ENCODE measurements around the gene PTK6.

Gene PTK6

DNA sequence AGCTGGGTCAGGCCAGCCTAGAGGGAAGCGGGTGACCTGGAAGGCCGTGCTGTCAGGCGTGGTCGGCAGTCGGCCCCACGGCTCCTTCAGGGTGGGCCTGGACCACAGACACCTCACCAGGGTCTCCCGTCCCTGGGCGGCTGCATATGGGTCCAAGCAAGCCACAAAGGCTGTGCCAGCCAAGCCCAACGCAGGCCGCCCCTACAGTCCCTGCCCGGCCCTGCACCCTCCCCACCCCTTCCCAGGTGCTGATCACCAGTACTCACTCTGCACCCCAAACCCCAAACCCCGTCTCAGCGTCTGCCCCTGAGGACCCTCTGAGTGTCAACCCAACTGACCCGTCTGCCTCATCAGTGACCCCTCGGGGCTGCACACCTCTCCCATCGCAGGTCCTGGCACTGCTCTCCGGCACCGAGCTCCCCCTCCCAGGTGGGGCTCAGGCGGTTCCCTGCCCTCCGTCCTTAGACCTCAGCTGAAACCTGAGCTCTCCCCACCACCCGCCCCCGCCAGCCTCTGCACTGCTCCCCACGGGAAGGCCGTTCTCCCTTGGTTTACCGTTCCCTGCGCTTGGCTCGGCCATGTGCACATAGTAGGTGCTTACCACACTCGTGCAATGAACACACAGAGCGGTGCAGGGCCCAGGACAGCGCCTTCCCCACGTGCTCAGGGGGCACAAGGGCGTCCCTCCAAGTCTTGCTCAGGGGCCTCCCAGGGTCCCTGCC is 18.1 kb downstream of the PTK6 start:
- no peak for ATAC-seq
- no peak for TF ChIP-seq ZFP30 (CRISPR knock-in tag; IDR thresholded peaks at IDR 0.05)

DNA sequence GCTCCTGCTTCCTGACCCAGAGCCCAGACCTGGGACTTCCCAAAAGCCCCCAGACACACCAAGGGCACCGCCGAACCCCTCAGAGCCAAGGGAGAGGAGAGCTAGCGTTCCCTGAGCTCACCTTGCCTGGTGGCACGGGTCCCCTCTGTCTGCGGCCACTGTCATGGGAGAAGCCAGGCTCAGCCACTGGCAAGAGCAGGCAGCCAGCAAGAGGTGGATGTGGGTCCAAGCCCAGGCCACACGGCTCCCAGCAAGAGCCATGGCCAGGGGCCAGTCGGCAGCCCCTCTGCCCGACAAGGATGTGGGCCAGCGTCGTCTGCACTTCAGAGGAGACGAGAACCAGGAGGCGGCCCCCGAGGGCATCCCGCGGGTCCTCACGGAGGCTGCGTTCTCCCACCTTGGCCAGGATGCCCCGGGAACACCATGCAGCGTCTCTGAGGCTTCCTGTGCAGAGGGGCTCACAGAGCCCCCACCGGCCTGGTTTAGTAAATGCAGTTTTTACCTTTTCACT is 18.8 kb downstream of the PTK6 start:
- ATAC-seq: no peak
- TF ChIP-seq, protein P1, sequence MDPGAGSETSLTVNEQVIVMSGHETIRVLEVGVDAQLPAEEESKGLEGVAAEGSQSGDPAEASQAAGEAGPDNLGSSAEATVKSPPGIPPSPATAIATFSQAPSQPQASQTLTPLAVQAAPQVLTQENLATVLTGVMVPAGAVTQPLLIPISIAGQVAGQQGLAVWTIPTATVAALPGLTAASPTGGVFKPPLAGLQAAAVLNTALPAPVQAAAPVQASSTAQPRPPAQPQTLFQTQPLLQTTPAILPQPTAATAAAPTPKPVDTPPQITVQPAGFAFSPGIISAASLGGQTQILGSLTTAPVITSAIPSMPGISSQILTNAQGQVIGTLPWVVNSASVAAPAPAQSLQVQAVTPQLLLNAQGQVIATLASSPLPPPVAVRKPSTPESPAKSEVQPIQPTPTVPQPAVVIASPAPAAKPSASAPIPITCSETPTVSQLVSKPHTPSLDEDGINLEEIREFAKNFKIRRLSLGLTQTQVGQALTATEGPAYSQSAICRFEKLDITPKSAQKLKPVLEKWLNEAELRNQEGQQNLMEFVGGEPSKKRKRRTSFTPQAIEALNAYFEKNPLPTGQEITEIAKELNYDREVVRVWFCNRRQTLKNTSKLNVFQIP (CRISPR knock-in tag; IDR thresholded peaks at IDR 0.05; ENCODE audit: borderline replicate concordance, low read depth): no peak
- TF ChIP-seq ZC3H10 (CRISPR knock-in tag; IDR thresholded peaks at IDR 0.05): no peak
- TF ChIP-seq BACH2 (CRISPR knock-in tag; IDR thresholded peaks at IDR 0.05; ENCODE audit: borderline replicate concordance): no peak
- TF ChIP-seq, protein P2, sequence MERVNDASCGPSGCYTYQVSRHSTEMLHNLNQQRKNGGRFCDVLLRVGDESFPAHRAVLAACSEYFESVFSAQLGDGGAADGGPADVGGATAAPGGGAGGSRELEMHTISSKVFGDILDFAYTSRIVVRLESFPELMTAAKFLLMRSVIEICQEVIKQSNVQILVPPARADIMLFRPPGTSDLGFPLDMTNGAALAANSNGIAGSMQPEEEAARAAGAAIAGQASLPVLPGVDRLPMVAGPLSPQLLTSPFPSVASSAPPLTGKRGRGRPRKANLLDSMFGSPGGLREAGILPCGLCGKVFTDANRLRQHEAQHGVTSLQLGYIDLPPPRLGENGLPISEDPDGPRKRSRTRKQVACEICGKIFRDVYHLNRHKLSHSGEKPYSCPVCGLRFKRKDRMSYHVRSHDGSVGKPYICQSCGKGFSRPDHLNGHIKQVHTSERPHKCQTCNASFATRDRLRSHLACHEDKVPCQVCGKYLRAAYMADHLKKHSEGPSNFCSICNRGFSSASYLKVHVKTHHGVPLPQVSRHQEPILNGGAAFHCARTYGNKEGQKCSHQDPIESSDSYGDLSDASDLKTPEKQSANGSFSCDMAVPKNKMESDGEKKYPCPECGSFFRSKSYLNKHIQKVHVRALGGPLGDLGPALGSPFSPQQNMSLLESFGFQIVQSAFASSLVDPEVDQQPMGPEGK (CRISPR knock-in tag; IDR thresholded peaks at IDR 0.05; ENCODE audit: borderline replicate concordance): no peak
- no peak for TF ChIP-seq ZNF70 (CRISPR knock-in tag; IDR thresholded peaks at IDR 0.05)
- TF ChIP-seq, protein P3, sequence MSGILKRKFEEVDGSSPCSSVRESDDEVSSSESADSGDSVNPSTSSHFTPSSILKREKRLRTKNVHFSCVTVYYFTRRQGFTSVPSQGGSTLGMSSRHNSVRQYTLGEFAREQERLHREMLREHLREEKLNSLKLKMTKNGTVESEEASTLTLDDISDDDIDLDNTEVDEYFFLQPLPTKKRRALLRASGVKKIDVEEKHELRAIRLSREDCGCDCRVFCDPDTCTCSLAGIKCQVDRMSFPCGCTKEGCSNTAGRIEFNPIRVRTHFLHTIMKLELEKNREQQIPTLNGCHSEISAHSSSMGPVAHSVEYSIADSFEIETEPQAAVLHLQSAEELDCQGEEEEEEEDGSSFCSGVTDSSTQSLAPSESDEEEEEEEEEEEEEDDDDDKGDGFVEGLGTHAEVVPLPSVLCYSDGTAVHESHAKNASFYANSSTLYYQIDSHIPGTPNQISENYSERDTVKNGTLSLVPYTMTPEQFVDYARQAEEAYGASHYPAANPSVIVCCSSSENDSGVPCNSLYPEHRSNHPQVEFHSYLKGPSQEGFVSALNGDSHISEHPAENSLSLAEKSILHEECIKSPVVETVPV (CRISPR knock-in tag; IDR thresholded peaks at IDR 0.05): no peak
- TF ChIP-seq ISL1 (CRISPR knock-in tag; IDR thresholded peaks at IDR 0.05): no peak
- TF ChIP-seq, protein P4, sequence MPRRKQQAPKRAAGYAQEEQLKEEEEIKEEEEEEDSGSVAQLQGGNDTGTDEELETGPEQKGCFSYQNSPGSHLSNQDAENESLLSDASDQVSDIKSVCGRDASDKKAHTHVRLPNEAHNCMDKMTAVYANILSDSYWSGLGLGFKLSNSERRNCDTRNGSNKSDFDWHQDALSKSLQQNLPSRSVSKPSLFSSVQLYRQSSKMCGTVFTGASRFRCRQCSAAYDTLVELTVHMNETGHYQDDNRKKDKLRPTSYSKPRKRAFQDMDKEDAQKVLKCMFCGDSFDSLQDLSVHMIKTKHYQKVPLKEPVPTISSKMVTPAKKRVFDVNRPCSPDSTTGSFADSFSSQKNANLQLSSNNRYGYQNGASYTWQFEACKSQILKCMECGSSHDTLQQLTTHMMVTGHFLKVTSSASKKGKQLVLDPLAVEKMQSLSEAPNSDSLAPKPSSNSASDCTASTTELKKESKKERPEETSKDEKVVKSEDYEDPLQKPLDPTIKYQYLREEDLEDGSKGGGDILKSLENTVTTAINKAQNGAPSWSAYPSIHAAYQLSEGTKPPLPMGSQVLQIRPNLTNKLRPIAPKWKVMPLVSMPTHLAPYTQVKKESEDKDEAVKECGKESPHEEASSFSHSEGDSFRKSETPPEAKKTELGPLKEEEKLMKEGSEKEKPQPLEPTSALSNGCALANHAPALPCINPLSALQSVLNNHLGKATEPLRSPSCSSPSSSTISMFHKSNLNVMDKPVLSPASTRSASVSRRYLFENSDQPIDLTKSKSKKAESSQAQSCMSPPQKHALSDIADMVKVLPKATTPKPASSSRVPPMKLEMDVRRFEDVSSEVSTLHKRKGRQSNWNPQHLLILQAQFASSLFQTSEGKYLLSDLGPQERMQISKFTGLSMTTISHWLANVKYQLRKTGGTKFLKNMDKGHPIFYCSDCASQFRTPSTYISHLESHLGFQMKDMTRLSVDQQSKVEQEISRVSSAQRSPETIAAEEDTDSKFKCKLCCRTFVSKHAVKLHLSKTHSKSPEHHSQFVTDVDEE (CRISPR knock-in tag; IDR thresholded peaks at IDR 0.05): no peak
- no peak for TF ChIP-seq ESRRG (CRISPR knock-in tag; IDR thresholded peaks at IDR 0.05)
- TF ChIP-seq ZNF565 (CRISPR knock-in tag; conservative IDR thresholded peaks at IDR 0.05; ENCODE audit: low read depth): no peak
- TF ChIP-seq ZNF8 (CRISPR knock-in tag; IDR thresholded peaks at IDR 0.05): no peak
- TF ChIP-seq ZFP30 (CRISPR knock-in tag; IDR thresholded peaks at IDR 0.05): no peak
- no peak for TF ChIP-seq SNAI2 (CRISPR knock-in tag; IDR thresholded peaks at IDR 0.05)
- TF ChIP-seq, protein P5, sequence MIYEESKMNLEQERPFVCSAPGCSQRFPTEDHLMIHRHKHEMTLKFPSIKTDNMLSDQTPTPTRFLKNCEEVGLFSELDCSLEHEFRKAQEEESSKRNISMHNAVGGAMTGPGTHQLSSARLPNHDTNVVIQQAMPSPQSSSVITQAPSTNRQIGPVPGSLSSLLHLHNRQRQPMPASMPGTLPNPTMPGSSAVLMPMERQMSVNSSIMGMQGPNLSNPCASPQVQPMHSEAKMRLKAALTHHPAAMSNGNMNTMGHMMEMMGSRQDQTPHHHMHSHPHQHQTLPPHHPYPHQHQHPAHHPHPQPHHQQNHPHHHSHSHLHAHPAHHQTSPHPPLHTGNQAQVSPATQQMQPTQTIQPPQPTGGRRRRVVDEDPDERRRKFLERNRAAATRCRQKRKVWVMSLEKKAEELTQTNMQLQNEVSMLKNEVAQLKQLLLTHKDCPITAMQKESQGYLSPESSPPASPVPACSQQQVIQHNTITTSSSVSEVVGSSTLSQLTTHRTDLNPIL (CRISPR knock-in tag; IDR thresholded peaks at IDR 0.05; ENCODE audit: low read depth): no peak
- no peak for TF ChIP-seq OSR1 (CRISPR knock-in tag; IDR thresholded peaks at IDR 0.05)
- TF ChIP-seq PPARA (CRISPR knock-in tag; IDR thresholded peaks at IDR 0.05; ENCODE audit: borderline replicate concordance): no peak
- no peak for TF ChIP-seq ARNTL (CRISPR knock-in tag; IDR thresholded peaks at IDR 0.05; ENCODE audit: borderline replicate concordance, low read depth)
- TF ChIP-seq CSDC2 (CRISPR knock-in tag; IDR thresholded peaks at IDR 0.05): no peak

DNA sequence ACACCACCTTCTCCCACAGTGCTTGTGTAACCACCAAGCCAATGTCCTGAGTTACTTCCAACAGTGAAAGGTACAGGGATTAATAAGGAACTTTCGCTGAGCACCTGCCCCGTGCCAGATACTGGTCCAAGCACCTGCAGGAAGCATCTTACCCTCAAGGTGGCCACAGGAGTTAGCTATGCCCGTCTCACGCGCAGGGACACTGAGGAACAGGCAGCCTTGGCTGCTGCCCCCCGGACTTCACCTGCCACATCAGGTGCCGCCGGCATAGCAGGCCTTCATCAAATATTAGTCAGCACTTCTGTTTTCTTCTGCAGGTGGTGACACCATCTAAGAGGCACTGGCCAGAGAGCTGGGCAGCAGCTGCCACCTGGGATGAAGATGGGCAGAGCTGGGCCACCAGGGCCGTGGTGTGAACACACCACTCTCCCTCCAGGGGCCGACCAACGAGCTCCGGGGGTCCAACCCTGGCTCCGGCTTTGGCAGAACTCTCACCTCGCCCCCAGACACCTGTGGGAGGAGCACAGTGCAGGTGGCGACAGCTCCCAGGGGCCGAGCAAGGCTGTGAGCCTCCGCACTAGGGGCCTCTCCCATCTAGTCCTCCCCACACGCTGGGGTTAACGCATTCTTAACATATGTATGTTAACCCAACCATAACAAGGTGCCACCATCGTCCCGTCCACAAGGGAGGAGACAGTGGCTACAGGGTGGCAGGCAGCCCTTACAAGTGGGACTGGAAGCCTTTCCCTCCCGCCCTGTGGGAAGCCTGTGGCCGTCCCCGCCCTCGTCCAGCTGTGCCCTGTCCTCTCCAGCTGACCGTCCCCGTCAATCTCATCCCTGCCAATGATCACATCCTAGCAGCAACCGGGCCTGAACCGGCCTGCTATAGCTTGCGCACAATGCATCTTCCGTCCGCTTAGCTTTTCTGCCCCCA is 19.5 kb downstream of the PTK6 start:
- ATAC-seq: no peak
- TF ChIP-seq SNAI2 (CRISPR knock-in tag; IDR thresholded peaks at IDR 0.05): no peak
- TF ChIP-seq ZC3H10 (CRISPR knock-in tag; IDR thresholded peaks at IDR 0.05): no peak
- no peak for TF ChIP-seq ZNF8 (CRISPR knock-in tag; IDR thresholded peaks at IDR 0.05)
- TF ChIP-seq, protein P2 (CRISPR knock-in tag; IDR thresholded peaks at IDR 0.05; ENCODE audit: borderline replicate concordance): no peak
- TF ChIP-seq ZNF565 (CRISPR knock-in tag; conservative IDR thresholded peaks at IDR 0.05; ENCODE audit: low read depth): no peak
- TF ChIP-seq, protein P4 (CRISPR knock-in tag; IDR thresholded peaks at IDR 0.05): no peak
- TF ChIP-seq, protein P3 (CRISPR knock-in tag; IDR thresholded peaks at IDR 0.05): no peak
